ES-I3 (cell line): ENCODE measurements around the gene KLK12.
"Not testable (repeated sequence)": the region's sequence is repeated elsewhere in the genome, so short reads cannot be mapped to it uniquely, and the experiment has no call there.

Source experiments
- H3K36me3 ChIP-seq: 2 replicates; pipeline ENCODE4 v1.6.1; 2013; ENCODE audit warnings: mild to moderate bottlenecking, low read length, control low read depth, moderate library complexity; ENCODE audit not compliant: insufficient read depth
- H3K4me1 ChIP-seq: 2 replicates; pipeline ENCODE4 v1.6.1; 2013; ENCODE audit warnings: mild to moderate bottlenecking, control low read depth, low read length; ENCODE audit not compliant: insufficient read depth
- H3K9ac ChIP-seq: 2 replicates; pipeline ENCODE4 v1.6.1; 2013; ENCODE audit warnings: low read depth, mild to moderate bottlenecking, low read length, moderate library complexity
- H3K9me3 ChIP-seq: 2 replicates; pipeline ENCODE4 v1.6.1; 2013; ENCODE audit warnings: mild to moderate bottlenecking, low read length, moderate library complexity; ENCODE audit not compliant: control insufficient read depth, insufficient read depth

Gene KLK12

DNA sequence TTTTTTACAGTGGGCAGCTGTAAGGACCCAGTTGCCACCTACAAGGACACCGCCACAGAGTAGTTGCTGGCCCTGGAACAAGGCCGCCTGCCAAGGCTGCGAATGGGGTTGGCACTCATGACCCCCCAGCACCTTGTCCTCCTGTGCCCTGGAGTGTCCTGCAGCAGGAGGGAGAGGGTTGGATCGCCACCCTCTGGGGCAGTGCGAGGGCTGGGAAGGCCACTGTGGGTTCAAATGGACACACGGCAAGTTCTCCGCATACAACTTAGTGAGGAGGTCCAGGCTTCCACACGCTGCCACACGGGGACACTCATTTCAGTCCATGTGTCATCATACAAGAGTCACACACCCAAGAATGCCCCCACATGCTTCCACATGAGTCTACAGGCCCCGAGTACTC is 34.4 kb downstream of the KLK12 start:
- Histone ChIP-seq H3K36me3 (no peaks in the 10 kb centered on the region), H3K4me1 (no peaks in the 10 kb centered on the region; the same call in 1 of the 2 replicates), H3K9me3 (no peaks in the 10 kb centered on the region), H3K9ac (peak overlapping the region; percentile 49; the same call in 1 of the 2 replicates)

DNA sequence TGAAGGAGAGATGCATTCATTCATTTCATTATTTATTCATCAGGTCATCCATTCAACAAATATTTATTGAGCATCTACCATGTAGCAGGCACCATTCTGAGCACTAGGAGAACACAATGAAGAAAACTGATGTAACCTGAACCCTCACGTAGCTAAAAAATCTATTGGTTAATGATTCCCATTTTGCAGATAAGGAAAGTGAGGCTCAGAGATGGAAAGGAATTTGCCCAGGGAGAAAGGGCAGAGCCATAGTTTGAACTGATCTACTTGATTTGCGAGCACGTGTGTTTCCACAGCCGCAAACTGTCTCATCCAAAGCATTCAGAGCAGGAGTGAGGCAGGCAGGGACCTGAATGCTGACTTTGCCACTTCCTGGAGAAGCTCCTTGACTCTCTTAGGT is 36.1 kb downstream of the KLK12 start:
- Histone ChIP-seq H3K36me3 (no peaks in the 10 kb centered on the region), H3K9me3 (no peaks in the 10 kb centered on the region), H3K9ac (no peak overlapping the region), H3K4me1 (no peaks in the 10 kb centered on the region; the same call in 1 of the 2 replicates)

DNA sequence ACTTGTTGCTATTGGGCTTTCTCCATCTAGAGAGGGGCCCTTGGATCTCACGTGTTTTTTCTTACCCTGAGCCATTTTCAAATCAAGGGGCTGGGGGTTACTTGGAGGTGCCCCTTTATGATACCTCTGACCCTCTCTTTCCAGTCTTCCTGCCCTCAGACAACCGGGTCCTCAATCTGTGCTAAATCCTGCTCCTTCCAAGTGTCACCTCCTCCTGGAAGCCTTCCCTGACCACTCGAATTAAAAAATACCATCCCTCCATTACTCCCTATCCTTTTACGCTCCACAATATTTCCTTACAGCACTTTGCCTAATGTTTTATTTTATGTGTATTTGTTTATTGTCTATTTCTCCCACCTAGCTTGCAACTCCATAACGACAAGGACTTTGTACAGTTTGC is 36.7 kb downstream of the KLK12 start:
- Histone ChIP-seq H3K36me3 (no peaks in the 10 kb centered on the region), H3K4me1 (no peaks in the 10 kb centered on the region; the same call in 1 of the 2 replicates), H3K9me3 (no peaks in the 10 kb centered on the region), H3K9ac (no peak overlapping the region)

GRCh38 chr19:50994129-50994528 is 40.7 kb downstream of the KLK12 start:
- Histone ChIP-seq H3K9me3 (no peaks in the 10 kb centered on the region), H3K9ac (no peak overlapping the region), H3K4me1 (no peaks in the 10 kb centered on the region), H3K36me3 (no peaks in the 10 kb centered on the region)

DNA sequence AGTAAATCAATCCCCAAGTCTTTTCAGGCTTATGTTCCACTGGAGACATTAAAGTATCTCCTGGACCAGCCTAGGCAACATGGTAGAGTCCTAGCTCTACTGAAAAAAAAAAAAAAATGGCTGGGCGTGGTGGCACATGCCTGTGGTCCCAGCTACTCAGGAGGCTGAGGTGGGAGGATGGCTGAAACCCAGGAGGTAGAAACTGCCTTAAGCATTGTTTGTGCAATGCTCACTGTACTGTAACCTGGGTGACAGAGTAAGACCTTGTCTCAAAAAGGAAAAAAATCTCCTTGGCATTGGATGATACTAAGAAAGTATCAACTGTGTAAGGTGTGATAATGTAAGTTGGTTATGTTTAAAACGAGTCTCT is 42.2 kb downstream of the KLK12 start:
- Histone ChIP-seq H3K9me3 (no peaks in the 10 kb centered on the region), H3K4me1 (no peaks in the 10 kb centered on the region), H3K9ac (no peak overlapping the region), H3K36me3 (no peaks in the 10 kb centered on the region)

GRCh38 chr19:50984416-50984815 is 50.4 kb downstream of the KLK12 start:
- not testable (repeated sequence) for H3K9me3 ChIP-seq, H3K4me1 ChIP-seq, H3K36me3 ChIP-seq
- peak overlapping the region; percentile 32; the same call in 1 of the 2 replicates for H3K9ac ChIP-seq

- no peaks in the 10 kb centered on the region for H3K36me3 ChIP-seq
- H3K9ac ChIP-seq, result peak within 1 kb of the TSS; percentile 32; the same call in 1 of the 2 replicates
- H3K9me3 ChIP-seq, result no peaks in the 10 kb centered on the region
- peaks cover 10% of the 10 kb centered on the region for H3K4me1 ChIP-seq
Observed at GRCh38 chr19:50983625-50984292, 51.0 kb downstream of the KLK12 start, which contains the start of gene KLK7. KLK7 (minus strand) TSS chr19:50983917; CDS start chr19:50982399, 1,518 bp downstream.

DNA sequence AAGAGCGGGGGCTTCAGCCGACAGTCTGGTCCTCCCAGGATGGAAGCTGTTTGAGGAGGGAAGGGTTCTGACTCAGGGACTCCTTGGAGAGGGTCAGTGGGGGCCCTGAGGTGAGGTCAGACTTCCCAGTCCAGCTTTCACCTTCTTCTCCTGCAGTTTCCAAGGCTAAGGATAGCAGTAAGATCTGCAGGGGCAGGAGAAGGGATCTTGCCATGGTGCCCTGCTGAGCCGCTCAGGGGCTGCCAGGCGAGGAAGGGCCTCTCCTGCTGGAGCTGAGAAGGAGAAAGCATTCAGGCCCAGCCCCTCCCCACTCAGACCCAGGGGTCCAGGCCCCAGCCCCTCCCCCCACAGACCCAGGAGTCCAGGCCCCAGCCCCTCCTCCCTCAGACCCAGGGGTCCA is 52.6 kb downstream of the KLK12 start:
- H3K9me3 ChIP-seq, result no peaks in the 10 kb centered on the region
- no peak overlapping the region for H3K9ac ChIP-seq
- no peaks in the 10 kb centered on the region for H3K36me3 ChIP-seq
- peaks cover 14% of the 10 kb centered on the region for H3K4me1 ChIP-seq

GRCh38 chr19:50981587-50982146 is 53.1 kb downstream of the KLK12 start:
- no peak overlapping the region for H3K9ac ChIP-seq
- peaks cover 14% of the 10 kb centered on the region for H3K4me1 ChIP-seq
- no peaks in the 10 kb centered on the region for H3K9me3 ChIP-seq
- no peaks in the 10 kb centered on the region for H3K36me3 ChIP-seq

GRCh38 chr19:50980208-50980607 is 54.6 kb downstream of the KLK12 start:
- no peaks in the 10 kb centered on the region for H3K36me3 ChIP-seq
- no peak overlapping the region for H3K9ac ChIP-seq
- peaks cover 14% of the 10 kb centered on the region for H3K4me1 ChIP-seq
- H3K9me3 ChIP-seq, result no peaks in the 10 kb centered on the region

GRCh38 chr19:50979758-50980157 is 55.0 kb downstream of the KLK12 start:
- H3K36me3 ChIP-seq, result no peaks in the 10 kb centered on the region
- no peak overlapping the region for H3K9ac ChIP-seq
- peaks cover 14% of the 10 kb centered on the region for H3K4me1 ChIP-seq
- H3K9me3 ChIP-seq, result no peaks in the 10 kb centered on the region
